GM21723 (cell line): ENCODE measurements around the gene ZMAT2.
A peak's percentile ranks its signal among the peaks of the same experiment; 100 is the strongest.
"Not testable (repeated sequence)": the region's sequence is repeated elsewhere in the genome, so short reads cannot be mapped to it uniquely, and the experiment has no call there.

Source experiments
- ATAC-seq: cut with Tn5 transposase; IDR thresholded peaks from one replicate; pipeline ENCODE4 v1.9.1; 2021; ENCODE audit warnings: mild to moderate bottlenecking, moderate library complexity; ENCODE audit not compliant: unreplicated experiment

ZMAT2 gene

GRCh38 chr5:140700177-140701144 is at the start of gene ZMAT2:
Gene ZMAT2, plus strand, starts transcription at chr5:140700447. Its CDS starts 14 bp downstream, at chr5:140700461.
- ATAC-seq: peak; percentile 99

GRCh38 chr5:140658870-140659269 is 41.4 kb upstream of the ZMAT2 start:
- ATAC-seq: no peak

GRCh38 chr5:140660371-140660770 is 39.9 kb upstream of the ZMAT2 start:
- ATAC-seq: not testable (repeated sequence)

- ATAC-seq: no peak
Observed at GRCh38 chr5:140664030-140664358, 36.3 kb upstream of the ZMAT2 start.

- peak; percentile 97 for ATAC-seq
Observed at GRCh38 chr5:140664359-140665119, 35.7 kb upstream of the ZMAT2 start, which contains the start of gene WDR55. Gene WDR55, plus strand, starts transcription at chr5:140664904. Its CDS starts 9 bp downstream, at chr5:140664913.

- ATAC-seq: not testable (repeated sequence)
Observed at GRCh38 chr5:140671035-140671434, 29.2 kb upstream of the ZMAT2 start.

- no peak for ATAC-seq
Observed at GRCh38 chr5:140671472-140672125, 28.6 kb upstream of the ZMAT2 start.

GRCh38 chr5:140672455-140673186 is 27.6 kb upstream of the ZMAT2 start:
- no peak for ATAC-seq

- no peak for ATAC-seq
Observed at GRCh38 chr5:140673187-140673976, 26.9 kb upstream of the ZMAT2 start, which contains the start of gene DND1. Gene DND1, minus strand, starts transcription at chr5:140673576. Its CDS starts 34 bp downstream, at chr5:140673542.

- ATAC-seq: no peak
Observed at GRCh38 chr5:140674211-140674610, 26.0 kb upstream of the ZMAT2 start.

GRCh38 chr5:140674629-140675028 is 25.6 kb upstream of the ZMAT2 start:
- ATAC-seq: no peak

- ATAC-seq: no peak
Observed at GRCh38 chr5:140677947-140678346, 22.3 kb upstream of the ZMAT2 start.

GRCh38 chr5:140678993-140679392 is 21.3 kb upstream of the ZMAT2 start:
- ATAC-seq: no peak

GRCh38 chr5:140690376-140690932 is 9.8 kb upstream of the ZMAT2 start:
- ATAC-seq: no peak

GRCh38 chr5:140690941-140691924 is 9.0 kb upstream of the ZMAT2 start, which contains the start of the genes HARS1 and HARS2:
Gene HARS1, minus strand, starts transcription at chr5:140691370. Its CDS starts 66 bp downstream, at chr5:140691304.
Gene HARS2, plus strand, starts transcription at chr5:140691455. Its CDS starts 194 bp downstream, at chr5:140691649.
- ATAC-seq: peak; percentile 95

- ATAC-seq: no peak
Observed at GRCh38 chr5:140694276-140694675, 6.0 kb upstream of the ZMAT2 start.

- ATAC-seq: no peak
Observed at GRCh38 chr5:140696891-140697492, 3.3 kb upstream of the ZMAT2 start.
